CD4-positive, alpha-beta T cell treated with Interleukin-15 for 1 hour (primary cell): ENCODE data around the gene CDS2.

Experiments used
- DNase-seq: peaks from one replicate; pipeline ENCODE4 v3.0.0-alpha.2; 2020

The CDS2 gene

DNA sequence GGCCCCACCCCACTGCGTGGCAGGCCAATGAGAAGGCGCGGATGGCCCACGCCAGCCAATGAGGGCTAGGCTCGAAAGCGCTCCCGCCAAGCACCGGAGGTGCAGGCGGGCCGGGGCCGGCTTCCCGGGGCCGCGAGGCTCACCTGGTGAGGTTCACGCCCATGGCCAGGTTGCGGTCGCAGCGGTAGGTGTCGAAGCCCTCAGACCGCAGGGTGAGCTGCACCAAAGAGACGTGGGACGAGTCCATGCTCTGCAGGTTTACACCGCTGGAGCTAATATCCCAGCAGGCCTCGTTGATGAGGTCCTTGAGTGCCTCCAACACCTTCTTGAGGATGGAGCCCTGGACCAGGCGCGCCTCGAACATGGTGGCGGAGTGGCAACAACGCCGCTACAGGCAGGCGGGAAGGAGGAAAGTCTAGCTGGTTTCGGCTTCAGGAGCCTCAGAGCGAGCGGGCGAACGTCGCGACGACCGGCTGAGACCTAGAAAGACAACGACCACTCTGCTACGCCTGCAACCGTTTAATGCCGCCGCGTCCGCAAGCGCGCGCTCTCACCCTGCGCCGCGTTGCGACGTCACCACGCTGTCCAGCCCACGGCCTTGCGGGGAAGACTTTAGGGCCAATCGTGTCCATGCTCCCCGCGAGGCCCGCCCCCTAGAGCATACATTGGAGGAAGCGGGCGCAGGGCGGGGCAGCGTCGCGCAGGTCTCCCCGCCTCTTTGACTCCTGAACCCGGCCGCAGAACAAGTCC is 7.2 kb upstream of the CDS2 start, which contains the start of gene PCNA:
TSS of gene PCNA (minus strand) at position 524 of the 750 bp plus-strand sequence. CDS start at position 364, 160 bp downstream.
- peak; percentile 94 for DNase-seq

GRCh38 chr20:5120185-5120476 is 6.7 kb upstream of the CDS2 start:
- no peak for DNase-seq

DNA sequence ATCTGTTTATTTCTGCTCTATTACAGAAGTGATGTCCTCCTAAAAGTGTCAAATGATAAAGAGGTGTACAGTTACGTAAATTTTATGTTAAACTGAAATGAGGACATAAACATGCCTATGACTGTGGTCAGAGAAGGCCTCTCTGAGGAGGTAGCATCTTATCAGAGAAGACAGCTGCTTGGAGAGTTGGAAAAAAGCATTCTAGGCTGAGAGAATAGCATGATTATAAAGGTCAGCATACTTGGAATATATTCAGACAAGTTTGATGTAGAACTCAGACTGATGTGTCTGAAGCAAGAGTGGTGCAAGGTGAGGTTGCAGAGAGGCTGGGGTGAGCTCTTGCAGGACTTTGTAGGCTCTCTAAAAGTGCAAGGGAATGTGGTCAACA is 3.9 kb upstream of the CDS2 start:
- no peak for DNase-seq

DNA sequence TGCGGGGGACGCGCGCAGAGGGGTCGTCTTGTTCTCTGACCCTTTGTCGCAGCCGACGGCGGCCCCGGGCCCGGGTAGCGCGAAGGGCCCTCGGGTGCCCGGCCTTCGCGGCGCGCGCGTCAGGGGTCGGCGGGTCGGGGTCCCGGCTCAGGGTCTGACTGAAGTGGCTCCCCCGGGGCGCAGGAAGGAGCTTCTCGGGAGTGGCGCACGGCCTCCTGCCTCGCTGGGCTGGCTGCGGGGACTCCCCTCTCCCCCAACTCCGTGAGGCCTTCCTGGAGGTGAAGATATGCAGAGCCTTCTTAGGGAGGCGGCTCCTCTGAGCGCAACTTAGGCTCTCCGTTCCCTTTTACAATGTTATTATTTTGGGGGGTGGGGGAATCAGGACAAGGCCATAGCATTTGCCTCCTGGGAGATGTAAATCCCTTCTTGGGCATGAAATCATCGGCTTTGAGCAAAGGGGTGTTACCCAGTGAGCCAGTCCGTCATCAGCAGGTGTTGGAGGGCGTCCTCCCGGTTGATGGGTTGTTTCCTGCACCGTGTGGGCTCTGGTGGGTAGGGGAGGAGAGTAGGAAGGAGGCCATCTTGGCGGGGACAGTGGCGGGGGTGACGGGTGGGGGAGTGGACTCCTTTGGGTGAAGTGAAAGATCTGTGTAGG is 523 bp downstream of the CDS2 start:
- DNase-seq = peak; percentile 78

- DNase-seq = no peak
Measured at GRCh38 chr20:5127859-5128424, 1.1 kb downstream of the CDS2 start.

DNA sequence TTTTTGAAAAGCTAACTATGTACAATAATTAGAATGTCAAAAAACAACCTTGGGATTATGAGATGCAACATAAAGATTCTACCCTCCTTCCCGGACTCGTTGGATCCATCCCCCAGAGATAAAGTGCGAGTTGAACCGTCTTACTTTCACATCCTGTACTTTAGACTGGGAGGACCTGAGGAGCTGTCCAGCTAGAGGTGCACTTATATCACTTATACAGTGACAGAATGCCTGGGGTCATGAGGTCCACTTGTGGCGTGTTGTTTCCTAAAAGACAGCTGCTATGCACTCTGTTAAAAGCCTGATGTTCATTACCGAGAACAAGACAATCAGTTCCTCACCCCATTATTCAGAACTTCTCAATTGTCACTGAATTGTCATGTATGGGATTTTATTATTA is 2.1 kb downstream of the CDS2 start:
- no peak for DNase-seq

DNA sequence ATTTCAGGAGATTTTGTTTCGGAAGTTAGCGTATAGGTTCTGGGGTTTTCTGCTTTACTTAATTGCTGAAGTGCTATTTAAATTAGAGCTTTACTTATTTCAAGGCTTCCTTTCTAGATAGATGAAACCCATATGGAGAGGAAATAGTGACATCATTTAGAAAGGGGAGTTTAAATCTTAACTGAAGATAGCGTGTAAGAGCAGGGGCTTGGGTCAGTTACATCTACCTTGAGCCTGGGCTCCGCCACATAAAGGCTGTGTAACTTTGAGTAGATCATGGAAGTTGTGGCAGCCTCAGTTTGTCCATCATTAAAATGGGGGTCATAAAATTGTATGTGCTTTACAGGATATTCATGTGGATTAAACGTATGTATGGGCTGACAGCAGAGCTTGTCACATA is 4.7 kb downstream of the CDS2 start:
- DNase-seq = no peak

GRCh38 chr20:5133998-5134397 is 7.2 kb downstream of the CDS2 start:
- DNase-seq = no peak

DNA sequence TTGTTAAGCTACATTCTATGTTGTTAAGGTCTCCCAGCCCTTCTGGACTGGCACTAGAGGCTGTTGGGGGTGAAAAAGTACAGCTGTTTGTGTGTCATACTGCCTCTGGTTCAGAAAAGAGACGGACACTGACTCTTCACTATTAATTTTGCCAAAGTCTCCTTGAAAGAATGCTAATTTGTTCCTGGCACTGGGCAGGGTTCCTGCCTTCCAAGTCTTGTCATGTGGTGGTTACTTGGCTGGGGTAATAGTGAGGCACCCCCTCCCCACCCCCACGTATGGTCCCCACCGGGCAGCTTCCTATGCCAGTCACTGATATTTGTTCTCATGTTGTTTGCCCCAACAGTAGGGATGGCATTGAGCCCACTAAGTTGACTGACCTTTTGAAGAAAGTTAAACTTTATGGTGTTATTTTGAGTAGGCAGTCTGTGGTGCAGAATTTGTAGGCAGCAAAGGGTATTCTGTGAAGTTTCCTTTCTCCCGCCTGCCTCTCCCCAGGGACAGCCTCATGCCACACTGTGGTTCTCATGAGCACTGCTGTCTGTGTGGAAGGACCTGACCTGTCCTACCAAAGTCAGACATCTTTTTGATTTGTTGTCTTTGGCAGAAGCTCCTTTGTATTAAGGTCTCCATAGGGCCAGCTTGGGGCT is 8.7 kb downstream of the CDS2 start:
- no peak for DNase-seq

- no peak for DNase-seq
Measured at GRCh38 chr20:5136096-5136495, 9.3 kb downstream of the CDS2 start.

- no peak for DNase-seq
Measured at GRCh38 chr20:5140195-5140594, 13.4 kb downstream of the CDS2 start.

GRCh38 chr20:5141615-5142014 is 14.8 kb downstream of the CDS2 start:
- DNase-seq = no peak

GRCh38 chr20:5143851-5144250 is 17.0 kb downstream of the CDS2 start:
- no peak for DNase-seq

GRCh38 chr20:5145365-5146098 is 18.7 kb downstream of the CDS2 start:
- DNase-seq = no peak

DNA sequence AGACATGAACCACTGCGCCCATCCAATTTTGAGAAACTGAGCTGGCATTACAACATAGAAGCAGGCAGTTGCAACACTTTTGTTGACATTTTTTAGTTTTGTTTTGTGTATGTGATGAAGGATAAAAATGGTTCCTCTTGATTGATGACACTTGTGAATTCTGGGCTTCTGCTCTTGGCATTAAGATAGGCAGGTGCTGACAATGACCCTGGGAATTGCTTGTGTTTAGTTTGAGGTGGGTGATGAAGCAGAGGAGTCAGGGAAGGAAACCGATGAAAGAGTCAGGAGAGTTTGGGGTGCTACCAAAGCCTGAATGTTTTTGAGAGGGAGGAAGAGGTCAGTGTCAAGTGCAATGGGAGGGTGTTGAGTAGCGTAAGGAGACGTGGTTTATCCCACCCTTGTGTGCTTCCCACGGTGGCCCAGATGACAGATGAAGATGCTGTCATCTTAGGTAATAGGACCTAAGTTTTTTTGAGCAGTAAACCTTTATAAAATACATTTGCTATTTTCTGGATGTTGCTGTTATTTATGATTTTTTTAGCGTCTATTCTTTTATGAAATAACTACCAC is 19.4 kb downstream of the CDS2 start:
- no peak for DNase-seq

- DNase-seq = no peak
Measured at GRCh38 chr20:5146871-5147592, 20.2 kb downstream of the CDS2 start.

DNA sequence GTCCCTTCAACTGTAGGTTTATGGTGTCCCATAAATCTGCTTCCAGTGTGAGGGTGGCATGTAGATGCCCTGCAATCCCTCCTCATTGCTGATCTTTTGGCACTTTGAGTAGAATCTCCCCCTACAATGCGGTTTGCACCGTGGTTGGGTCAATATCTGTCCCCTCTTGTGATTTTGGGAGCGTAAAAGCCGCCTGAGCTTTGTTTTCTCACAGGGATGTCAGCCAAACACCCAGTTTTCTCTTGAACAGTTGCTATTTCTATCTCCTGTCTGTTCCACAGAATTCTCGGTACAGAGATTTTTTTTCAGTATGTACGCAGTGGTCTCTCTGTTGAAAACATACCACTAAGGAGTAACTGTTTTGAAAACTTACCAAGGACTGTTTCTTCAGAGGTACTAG is 21.8 kb downstream of the CDS2 start:
- DNase-seq = no peak

GRCh38 chr20:5149892-5150225 is 23.1 kb downstream of the CDS2 start:
- no peak for DNase-seq

DNA sequence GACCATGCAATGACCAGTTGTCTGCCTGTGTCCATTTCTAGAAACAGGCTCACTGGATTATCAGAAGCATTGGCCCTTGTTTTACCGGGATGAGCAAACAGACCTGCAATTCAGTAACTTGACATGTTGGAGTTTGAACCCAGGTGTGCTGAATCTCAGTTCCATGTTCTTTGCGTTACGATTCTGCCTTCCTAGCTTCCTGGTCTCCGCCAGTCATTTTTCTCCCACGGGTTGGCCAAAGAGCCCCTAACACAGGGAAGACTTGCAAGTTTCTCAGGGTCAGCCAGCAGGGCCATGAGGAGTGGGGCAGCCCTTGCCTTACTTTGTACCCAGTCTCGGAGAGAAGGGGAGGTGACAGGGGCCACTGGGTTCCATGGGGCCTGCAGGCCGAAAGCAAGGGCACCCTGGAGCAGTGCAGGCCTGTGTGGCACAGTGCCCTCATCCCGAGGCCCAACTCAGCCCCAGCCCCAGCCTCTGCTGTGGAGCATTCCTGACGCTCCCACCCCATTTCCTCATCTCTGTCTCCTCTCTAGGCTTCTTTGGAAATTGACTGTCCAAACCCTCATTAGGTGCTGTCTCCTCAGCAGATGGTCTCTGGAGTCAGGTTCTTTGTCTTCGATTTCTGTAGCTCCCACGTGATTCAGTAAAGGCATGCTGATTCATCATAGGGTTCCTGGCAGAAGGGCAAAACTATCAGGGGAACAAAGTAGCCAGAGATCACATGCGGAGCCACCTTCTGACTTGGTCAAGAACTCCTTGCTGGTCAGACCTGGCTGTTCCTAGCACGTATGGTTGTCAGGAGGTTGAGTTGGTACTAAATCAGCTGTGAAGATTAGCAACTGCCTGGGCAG is 23.6 kb downstream of the CDS2 start:
- DNase-seq = no peak

GRCh38 chr20:5153152-5153467 is 26.3 kb downstream of the CDS2 start:
- no peak for DNase-seq
